HG02763 (cell line): Measurements from ENCODE around the gene CCDC7.
"Not testable (repeated sequence)": the region's sequence is repeated elsewhere in the genome, so short reads cannot be mapped to it uniquely, and the experiment has no call there.

ENCODE experiments used
- ATAC-seq: cut with Tn5 transposase; IDR thresholded peaks from one replicate; pipeline ENCODE4 v1.9.1; 2021; ENCODE audit warnings: mild to moderate bottlenecking, moderate library complexity; ENCODE audit not compliant: unreplicated experiment

CCDC7 gene

DNA sequence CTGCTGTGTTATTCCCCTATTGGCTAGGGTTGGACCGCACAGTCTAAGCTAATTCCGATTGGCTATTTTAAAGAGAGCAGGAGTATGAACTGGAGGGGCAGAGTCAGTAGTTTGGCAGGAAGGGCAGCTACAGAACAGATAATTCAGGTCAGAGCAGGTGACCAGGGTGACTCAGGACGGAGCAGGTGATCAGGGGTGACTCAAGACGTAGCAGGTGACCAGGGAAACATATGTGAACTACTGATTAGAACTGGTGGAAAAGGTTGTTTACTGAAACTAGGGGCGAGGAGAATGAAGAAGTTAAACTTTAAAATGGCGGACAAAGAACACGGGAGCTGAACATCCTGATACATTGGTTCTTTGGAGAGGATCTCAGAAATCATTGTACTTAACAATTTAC, 102.3 kb downstream of the CCDC7 start:
- no peak for ATAC-seq

DNA sequence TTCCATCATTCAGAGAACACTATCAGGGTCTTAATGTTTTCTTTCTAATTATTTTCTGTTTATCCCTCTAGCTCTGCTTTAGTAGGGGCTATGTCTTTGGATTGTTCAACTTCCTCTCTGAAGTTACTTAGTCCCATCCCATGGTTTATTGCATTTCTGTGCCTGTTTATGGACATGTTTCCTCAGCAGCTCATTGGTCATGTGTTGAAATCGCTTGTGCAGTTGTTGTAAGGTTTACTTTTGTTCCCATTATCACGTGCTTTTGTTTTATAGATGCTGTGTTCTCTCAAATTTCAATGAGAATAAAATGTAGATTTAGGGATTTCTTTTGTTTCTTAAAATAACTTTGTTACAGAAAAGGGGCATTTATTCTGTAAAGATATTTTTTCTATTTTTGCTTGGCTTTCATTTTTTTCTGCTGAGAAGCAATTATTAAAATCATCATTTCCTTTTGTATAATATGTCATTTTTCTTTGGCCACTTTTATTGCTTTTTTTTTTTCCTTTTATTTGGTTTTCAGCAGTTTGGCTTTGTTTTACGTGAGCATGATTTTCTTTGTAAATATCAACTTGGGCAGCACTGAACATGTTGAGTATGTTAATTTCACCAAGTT, 110.9 kb downstream of the CCDC7 start:
- ATAC-seq: no peak

DNA sequence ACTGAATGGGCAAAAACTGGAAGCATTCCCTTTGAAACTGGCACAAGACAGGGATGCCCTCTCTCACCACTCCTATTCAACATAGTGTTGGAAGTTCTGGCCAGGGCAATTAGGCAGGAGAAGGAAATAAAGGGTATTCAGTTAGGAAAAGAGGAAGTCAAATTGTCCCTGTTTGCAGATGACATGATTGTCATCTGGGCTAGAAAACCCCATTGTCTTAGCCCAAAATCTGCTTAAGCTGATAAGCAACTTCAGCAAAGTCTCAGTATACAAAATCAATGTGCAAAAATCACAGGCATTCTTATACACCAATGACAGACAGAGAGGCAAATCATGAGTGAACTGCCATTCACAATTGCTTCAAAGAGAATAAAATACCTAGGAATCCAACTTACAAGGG, 116.8 kb downstream of the CCDC7 start:
- not testable (repeated sequence) for ATAC-seq

DNA sequence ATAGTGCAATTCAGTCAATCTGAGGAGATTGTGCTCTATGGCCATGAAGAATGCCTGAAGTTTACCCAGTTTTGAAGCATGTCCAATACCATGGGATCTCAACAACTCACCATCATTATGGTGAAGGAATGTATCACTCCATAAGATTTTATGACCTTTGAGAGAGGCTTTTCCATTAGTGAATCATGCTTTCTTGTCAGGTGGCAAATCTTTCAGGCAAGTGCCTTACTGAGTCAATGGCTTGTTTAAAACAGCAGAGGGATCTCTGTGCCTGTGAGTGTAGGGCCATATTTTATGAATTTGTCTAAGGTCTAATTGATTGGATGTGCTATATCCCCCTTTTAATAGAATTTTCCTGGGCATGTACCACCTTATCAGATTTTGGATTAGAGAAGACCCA, 131.5 kb downstream of the CCDC7 start:
- no peak for ATAC-seq

DNA sequence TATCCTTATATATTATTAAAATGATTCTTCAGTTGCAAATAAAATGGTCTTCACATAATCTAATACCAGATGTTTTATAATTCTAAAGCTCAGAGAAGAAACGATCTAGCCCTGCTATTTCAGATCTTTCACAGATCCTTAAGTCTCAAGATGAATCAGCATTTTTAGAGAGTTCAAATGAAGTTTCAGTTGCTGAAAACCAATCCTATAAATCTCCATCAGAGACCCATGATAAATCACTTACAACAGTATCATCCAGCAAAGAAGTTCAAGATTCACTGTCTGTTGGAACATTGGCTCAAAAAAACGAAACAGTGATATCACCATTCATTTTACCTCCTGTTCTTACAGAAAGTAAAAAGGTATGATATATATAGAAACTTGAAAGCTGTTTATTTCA, 137.0 kb downstream of the CCDC7 start:
- ATAC-seq: no peak

DNA sequence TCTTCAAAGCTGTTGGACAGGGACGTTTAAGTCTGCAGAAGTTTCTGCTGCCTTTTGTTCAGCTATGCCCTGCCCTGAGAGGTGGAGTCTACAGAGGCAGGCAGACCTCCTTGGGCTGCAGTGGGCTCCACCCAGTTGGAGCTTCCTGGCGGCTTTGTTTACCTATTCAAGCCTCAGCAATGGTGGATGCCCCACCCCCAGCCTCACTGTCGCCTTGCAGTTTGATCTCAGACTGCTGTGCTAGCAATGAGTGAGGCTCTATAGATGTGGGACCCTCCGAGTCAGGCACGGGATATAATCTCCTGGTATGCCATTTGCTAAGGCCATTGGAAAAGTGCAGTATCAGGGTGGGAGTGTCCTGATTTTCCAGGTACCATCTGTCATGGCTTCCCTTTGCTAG, 152.1 kb downstream of the CCDC7 start:
- ATAC-seq: not testable (repeated sequence)

DNA sequence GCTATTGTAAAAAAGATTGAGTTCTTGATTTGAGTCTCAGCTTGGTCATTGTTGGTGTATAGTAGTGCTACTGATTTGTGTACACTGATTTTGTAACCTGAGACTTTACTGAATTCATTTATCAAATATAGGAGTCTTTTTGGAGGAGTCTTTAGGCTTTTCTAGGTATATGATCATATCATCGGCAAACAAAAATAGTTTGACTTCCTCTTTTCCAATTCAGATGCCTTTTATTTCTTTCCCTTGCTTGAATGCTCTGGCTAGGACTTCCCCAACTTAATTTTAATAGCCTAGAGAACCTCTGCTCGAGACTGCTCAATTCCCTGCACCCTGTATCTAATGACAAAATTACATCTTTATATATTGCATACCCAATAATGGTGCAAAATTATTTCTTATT, 154.4 kb downstream of the CCDC7 start:
- ATAC-seq: no peak

DNA sequence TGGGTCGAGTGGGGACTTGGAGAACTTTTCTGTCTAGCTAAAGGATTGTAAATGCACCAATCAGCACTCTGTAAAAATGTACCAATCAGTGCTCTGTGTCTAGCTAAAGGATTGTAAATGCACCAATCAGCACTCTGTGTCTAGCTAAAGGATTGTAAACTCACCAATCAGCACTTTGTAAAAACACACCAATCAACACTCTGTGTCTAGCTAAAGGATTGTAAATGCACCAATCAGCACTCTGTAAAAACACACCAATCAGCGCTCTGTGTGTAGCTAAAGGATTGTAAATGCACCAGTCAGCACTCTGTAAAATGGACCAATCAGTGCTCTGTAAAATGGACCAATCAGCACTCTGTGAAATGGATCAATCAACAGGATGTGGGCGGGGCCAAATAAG, 155.6 kb downstream of the CCDC7 start:
- ATAC-seq: not testable (repeated sequence)

DNA sequence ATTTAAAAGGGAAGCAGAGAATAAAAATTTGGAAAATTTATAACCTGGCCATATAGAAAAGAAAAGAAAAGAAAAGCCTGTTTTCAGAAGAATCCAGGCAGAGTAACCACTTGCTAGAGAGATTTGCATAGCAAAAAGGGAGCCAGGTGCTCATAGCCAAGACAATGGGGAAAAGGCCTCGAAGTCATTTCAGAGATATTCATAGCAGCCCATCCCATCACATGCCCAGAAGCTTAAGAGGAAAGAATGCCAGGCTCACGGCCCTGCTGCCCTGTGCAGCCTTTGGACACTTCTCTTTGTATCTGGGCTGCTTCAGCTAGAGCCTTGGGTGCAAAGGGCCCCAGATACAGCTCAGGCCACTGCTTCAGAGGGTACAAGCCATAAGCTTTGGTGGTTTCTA, 159.8 kb downstream of the CCDC7 start:
- no peak for ATAC-seq

DNA sequence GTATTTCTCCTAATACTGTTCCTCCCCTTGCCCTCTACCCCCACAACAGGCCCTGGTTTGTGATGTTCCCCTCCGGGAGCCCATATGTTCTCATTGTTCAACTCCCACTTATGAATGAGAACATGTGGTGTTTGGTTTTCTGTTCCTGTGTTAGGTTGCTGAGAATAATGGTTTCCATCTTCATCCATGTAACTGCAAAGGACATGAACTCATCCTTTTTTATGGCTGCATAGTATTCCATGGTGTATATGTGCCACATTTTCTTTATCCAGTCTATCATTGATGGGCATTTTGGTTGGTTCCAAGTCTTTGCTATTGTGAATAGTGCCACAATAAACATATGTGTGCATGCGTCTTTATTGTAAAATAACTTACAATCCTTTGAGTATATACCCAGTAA, 164.6 kb downstream of the CCDC7 start:
- not testable (repeated sequence) for ATAC-seq

DNA sequence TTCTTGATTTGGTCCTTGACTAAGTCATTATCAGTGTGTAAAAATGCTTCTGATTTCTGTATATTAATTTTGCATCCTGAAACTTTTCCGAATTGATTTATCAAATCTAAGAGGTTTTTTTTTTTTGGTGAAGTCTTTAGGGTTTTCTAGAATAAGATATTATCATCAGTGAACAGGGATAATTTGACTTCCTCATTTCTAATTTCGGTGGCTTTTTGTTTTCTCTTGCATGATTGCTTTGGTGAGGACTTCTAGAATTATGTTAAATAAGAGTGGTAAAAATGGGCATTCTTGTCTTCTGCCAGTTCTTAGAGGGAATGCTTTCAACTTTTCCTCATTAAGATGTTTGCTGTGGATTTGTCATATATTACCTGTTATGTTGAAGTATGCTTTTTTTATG, 170.5 kb downstream of the CCDC7 start:
- no peak for ATAC-seq

DNA sequence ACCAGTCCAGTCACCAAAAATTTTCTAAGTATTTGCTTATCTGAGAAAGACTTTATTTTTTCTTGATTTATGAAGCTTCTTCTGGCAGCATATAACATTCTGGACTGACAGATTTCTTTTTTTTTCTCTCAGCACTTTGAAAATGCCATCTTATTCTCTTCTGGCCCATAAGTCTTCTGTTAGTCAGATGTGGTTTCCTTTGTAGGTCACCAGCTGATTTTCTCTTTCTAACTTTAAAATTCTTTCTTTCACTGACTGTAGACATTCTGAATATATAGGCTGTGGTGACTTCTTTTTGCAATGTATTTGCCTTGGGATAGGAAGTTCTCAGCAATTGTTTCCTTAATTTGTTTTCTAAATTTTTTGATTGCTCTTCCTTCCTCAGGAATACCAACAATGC, 172.5 kb downstream of the CCDC7 start:
- no peak for ATAC-seq

DNA sequence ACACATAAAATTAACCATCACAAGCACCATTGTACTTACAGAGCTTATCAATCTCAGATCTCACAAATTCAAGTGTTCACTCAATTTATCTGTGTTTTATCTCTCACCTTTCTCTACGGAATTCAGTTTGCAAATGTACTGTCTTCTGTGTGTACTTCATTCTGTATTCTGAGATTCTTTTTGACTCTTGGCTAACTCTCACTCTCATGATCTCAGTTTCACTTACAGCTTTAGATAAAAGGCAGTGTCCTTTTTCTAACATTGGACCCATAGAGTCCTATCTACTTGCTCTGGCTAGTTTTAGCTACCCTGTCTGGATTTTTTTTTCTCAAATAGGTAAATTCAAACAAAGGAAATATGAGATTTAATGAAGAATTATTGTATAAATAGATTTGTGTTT, 176.0 kb downstream of the CCDC7 start:
- ATAC-seq: no peak

DNA sequence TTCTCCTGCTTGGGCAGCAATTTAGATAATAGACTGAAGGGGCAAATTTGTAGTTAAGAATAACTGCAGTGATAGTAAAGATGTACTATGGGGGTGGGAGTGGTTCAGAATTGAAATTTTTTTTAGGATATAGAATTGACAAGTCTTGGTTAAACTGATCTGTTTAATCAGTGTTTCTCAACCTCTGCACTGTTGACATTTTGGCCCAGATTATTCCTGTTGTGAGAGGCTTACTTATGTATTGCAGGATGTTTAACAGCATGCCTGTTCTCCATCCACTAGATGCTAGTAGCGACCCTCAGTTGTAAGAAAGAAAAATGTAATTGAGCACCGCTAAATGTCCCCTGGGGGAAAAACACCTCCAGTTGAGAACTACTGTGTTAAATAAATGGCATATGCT, 176.5 kb downstream of the CCDC7 start:
- ATAC-seq: no peak

DNA sequence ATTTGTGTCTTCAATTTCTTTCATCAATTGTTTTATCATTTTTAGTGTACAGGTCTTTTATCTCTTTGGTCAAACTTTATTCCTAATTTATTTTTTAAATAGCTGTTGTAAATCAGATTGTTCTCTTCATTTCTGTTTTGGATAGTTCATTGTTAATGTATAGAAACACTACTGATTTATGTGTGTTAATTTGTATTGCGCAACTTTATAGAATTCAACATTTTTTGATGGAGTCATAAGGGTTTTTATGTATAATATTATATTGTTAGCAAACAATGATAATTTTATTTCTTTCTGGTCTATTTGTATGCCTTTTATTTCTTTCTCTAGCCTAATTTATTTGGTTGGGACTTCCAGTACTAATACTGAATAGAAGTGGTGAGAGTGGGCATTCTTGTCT, 181.2 kb downstream of the CCDC7 start:
- no peak for ATAC-seq

DNA sequence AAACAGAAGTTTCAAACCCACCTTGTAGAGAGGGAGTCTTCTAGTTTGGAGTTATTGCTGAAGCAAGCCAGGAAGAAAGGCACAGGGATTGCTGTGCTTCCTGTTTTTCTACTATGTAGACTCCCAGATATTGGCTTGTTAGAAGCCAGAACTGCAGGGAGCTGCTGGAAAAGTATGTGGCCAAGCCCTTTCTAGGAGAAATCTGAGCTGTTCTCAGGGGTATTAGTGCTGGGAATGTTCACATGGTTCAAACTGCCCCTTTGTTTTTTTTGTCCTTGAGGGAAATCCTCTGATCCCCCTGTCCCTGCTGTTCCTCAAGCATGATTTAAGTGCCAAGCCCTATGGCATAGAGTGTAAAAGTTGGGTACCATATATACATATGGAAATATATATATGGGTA, 184.0 kb downstream of the CCDC7 start:
- ATAC-seq: no peak

DNA sequence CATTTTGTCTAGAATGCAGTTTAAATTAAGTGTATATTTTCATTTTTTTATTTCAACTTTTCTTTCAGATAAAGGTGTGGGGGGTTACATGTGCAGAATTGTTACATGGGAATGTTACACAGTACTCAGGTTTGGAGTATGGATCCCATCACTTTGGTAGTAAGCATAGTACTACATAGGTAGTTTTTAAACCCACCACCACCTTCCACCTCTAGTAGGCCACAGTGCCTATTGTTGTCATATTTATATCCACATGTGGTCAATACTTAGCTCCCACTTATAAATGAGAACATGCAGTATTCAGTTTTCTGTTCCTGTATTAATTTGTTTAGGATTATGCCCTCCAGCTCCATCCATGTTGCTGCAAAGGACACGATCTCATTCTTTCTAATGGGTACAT, 200.6 kb downstream of the CCDC7 start:
- ATAC-seq: no peak

DNA sequence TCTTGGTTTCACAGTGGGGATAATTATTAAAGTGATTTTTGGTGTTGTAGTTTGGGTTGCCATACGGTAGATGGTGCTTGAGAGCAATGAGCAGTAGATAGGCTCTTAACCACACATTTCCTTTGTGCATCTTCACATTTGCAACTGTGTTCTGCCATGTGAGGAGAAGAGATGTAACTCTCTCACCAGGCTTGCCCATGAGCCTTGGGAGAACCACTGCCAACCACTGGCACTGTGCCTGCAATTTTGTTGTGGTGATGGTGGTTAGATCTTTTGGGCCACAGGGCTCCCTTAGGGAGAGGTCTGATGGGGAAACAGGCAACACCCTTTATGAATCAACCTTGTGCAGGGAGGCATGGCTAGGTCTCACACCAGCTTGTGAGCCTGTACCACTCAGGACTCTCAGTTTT, 204.3 kb downstream of the CCDC7 start:
- peak; percentile 45 for ATAC-seq

DNA sequence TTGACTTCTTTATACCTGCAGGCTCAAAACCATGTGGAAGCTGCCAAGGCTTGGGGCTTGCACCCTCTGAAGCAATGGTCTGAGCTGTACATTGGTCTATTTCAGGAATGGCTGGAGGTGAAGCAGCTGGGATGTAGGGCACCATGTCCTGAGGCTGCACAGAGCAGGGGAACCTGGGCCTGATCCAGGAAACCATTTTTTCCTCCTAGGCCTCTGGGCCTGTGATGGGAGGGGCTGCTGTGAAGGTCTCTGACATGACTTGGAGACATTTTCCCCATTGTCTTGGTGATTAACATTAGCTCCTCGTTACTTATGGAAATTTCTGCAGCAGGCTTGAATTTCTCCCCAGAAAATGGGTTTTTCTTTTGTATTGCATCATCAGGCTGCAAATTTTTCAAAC, 211.5 kb downstream of the CCDC7 start:
- not testable (repeated sequence) for ATAC-seq

DNA sequence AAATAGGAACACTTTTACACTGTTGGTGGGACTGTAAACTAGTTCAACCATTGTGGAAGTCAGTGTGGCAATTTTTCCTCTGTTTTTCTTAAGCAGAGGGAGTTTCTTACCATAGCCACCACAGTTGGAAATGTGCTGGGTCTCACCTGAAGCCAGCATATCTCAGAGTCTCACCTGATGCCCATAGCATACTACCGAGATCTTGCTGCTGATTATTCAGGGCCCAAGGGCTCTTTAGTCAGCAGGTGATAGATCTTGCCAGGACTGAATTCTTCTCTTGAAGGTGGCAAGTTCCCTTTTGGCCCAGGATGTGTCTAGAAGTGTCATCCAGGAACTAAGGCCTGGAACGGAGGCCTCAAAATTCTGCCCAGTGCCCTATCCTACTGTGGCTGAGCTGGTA, 215.4 kb downstream of the CCDC7 start:
- no peak for ATAC-seq

DNA sequence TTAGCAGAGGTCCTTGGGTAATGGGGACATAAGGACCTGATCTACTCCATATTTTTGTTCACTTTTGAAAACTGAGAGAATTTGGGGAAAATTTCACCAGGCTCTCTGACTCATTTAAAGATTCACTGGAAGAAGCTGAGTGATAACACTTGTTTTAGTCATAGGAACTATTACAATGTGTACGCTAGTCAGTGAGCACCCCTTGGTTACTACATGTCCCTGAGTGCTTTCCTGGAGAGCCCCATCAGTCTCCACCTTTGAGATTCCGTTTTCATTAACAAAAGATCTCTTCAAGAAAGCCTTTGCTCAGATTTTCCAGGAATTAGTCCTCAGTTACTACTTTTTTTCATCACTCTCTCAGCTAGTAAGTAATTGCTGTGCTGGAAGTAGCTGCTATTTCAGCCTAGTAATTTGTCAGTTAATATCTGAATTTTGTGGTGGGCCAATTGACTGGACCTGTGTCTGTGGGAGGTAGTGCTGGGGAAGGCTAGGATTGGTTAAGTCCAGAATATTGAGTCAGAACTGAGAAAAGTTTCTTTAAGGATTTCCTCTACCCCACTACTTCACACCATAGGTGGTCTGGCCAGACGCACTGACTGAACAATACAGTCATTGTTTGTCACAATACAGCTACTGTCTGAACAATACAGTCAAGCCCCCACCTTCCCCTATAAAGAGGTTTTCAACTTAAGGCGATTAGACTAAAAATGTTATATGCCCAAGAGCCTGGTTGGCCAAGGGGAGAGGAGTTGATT, 235.0 kb downstream of the CCDC7 start:
- ATAC-seq: no peak

DNA sequence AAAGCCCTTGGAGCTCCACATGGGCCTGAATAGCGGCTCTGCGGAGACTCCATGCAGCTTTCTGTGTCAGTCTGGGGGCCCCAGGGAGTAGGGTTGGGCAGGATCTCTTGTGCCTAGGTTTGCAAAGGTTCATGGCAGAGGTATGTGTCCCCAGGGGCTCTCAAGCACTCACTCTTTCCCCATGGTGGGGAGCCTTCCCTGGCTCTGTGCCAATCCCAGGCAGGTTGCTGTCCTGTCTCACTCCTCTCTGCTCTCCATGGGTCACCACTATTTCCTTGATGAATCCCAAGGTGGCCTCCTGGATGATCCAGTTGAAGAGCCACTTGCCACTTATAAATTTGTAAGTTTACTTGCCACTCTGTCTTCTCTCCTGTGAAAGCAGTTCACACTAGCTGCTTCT, 238.4 kb downstream of the CCDC7 start:
- ATAC-seq: no peak

DNA sequence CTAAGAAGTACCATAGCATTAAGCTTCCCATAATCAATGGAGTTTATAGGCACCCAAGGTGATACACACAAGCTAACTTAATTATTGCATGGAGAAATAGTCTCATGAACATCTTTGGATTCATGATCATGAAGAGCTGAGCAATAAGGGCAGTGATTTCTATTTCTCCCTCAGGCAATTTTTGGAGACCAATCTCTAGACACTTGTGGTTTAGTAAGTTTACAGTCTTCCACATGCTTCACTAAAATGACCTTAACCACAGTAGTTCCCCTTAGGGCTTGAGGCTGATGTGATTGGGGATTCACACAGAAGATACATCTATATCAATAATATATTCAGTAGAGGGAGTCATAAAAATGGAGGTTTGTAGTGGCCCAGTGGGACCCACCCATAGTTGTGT, 241.2 kb downstream of the CCDC7 start:
- ATAC-seq: no peak
